HG03571 (cell line): ENCODE measurements around the gene ENHO.

Experiments used
- ATAC-seq: cut with Tn5 transposase; IDR thresholded peaks from one replicate; pipeline ENCODE4 v1.9.1; 2021; ENCODE audit not compliant: unreplicated experiment

Gene ENHO

GRCh38 chr9:34508463-34508862 lies 14.3 kb downstream of the ENHO start:
- no peak for ATAC-seq

GRCh38 chr9:34507966-34508365 lies 14.8 kb downstream of the ENHO start:
- no peak for ATAC-seq

- ATAC-seq: no peak
These were observed 15.2 kb downstream of the ENHO start for GRCh38 chr9:34507556-34507955.

- no peak for ATAC-seq
These were observed 16.2 kb downstream of the ENHO start for GRCh38 chr9:34506623-34507022.

- no peak for ATAC-seq
These were observed 17.2 kb downstream of the ENHO start for GRCh38 chr9:34505370-34506120.

- ATAC-seq: no peak
These were observed 19.4 kb downstream of the ENHO start for GRCh38 chr9:34503406-34503805.

- no peak for ATAC-seq
These were observed 19.9 kb downstream of the ENHO start for GRCh38 chr9:34502891-34503290.

GRCh38 chr9:34502471-34502870 lies 20.3 kb downstream of the ENHO start:
- ATAC-seq: no peak

- ATAC-seq: no peak
These were observed 20.8 kb downstream of the ENHO start for GRCh38 chr9:34501889-34502425.

- ATAC-seq: no peak
These were observed 21.4 kb downstream of the ENHO start for GRCh38 chr9:34501372-34501771.

- no peak for ATAC-seq
These were observed 22.0 kb downstream of the ENHO start for GRCh38 chr9:34500623-34501267.

GRCh38 chr9:34499076-34499475 lies 23.7 kb downstream of the ENHO start:
- no peak for ATAC-seq

- no peak for ATAC-seq
These were observed 24.2 kb downstream of the ENHO start for GRCh38 chr9:34498553-34498952.

GRCh38 chr9:34496149-34496712 lies 26.6 kb downstream of the ENHO start:
- ATAC-seq: no peak

GRCh38 chr9:34493972-34494535 lies 28.7 kb downstream of the ENHO start:
- no peak for ATAC-seq

- no peak for ATAC-seq
These were observed 30.7 kb downstream of the ENHO start for GRCh38 chr9:34492051-34492450.

- ATAC-seq: no peak
These were observed 31.2 kb downstream of the ENHO start for GRCh38 chr9:34491596-34491995.

GRCh38 chr9:34490760-34491159 lies 32.0 kb downstream of the ENHO start:
- no peak for ATAC-seq

GRCh38 chr9:34490360-34490759 lies 32.4 kb downstream of the ENHO start:
- no peak for ATAC-seq

- no peak for ATAC-seq
These were observed 36.2 kb downstream of the ENHO start for GRCh38 chr9:34486572-34486971.

- no peak for ATAC-seq
These were observed 37.0 kb downstream of the ENHO start for GRCh38 chr9:34485822-34486221.

GRCh38 chr9:34484678-34485077 lies 38.1 kb downstream of the ENHO start:
- ATAC-seq: no peak
